ENCODE results near the gene AGXT. TPM values are rescaled to one million over a fixed set of nuclear protein-coding genes. Genes with fewer than 3 reads are reported as not detected.
"Not testable (repeated sequence)": the region's sequence is repeated elsewhere in the genome, so short reads cannot be mapped to it uniquely, and the experiment has no call there.

Gene AGXT
- total RNA-seq, 1 donor = not detected

- no peak for DNase-seq (ENCODE audit: low read depth in 2 of 3, low spot score in 2 of 3)
These were observed 29.2 kb upstream of the AGXT start for GRCh38 chr2:240839152-240840143.

- peak in 1 of 3 donors; percentile 50 for DNase-seq (ENCODE audit: low read depth in 2 of 3, low spot score in 2 of 3)
These were observed 28.1 kb upstream of the AGXT start for GRCh38 chr2:240840435-240841060.

GRCh38 chr2:240846309-240846708, 22.3 kb upstream of the AGXT start:
- not testable (repeated sequence) for DNase-seq (ENCODE audit: low read depth in 2 of 3, low spot score in 2 of 3)

GRCh38 chr2:240846873-240847595, 21.6 kb upstream of the AGXT start:
- DNase-seq (ENCODE audit: low read depth in 2 of 3, low spot score in 2 of 3) = no peak

GRCh38 chr2:240847817-240848216, 20.8 kb upstream of the AGXT start:
- no peak for DNase-seq (ENCODE audit: low read depth in 2 of 3, low spot score in 2 of 3)

- no peak for DNase-seq (ENCODE audit: low read depth in 2 of 3, low spot score in 2 of 3)
These were observed 19.5 kb upstream of the AGXT start for GRCh38 chr2:240848900-240849680.

GRCh38 chr2:240850026-240850425, 18.6 kb upstream of the AGXT start:
- no peak for DNase-seq (ENCODE audit: low read depth in 2 of 3, low spot score in 2 of 3)

- DNase-seq (ENCODE audit: low read depth in 2 of 3, low spot score in 2 of 3) = no peak
These were observed 17.9 kb upstream of the AGXT start for GRCh38 chr2:240850756-240851077.

GRCh38 chr2:240851078-240851991, 17.3 kb upstream of the AGXT start:
- DNase-seq (ENCODE audit: low read depth in 2 of 3, low spot score in 2 of 3) = peak; percentile 59 to 83 (median 72)

- no peak for DNase-seq (ENCODE audit: low read depth in 2 of 3, low spot score in 2 of 3)
These were observed 15.8 kb upstream of the AGXT start for GRCh38 chr2:240852671-240853314.

- DNase-seq (ENCODE audit: low read depth in 2 of 3, low spot score in 2 of 3) = no peak
These were observed 13.0 kb upstream of the AGXT start for GRCh38 chr2:240855670-240856069.

- no peak for DNase-seq (ENCODE audit: low read depth in 2 of 3, low spot score in 2 of 3)
These were observed 12.3 kb upstream of the AGXT start for GRCh38 chr2:240856151-240856980.

GRCh38 chr2:240857039-240858008, 11.3 kb upstream of the AGXT start:
- no peak for DNase-seq (ENCODE audit: low read depth in 2 of 3, low spot score in 2 of 3)

- DNase-seq (ENCODE audit: low read depth in 2 of 3, low spot score in 2 of 3) = no peak
These were observed 10.3 kb upstream of the AGXT start for GRCh38 chr2:240858321-240858720.

- DNase-seq (ENCODE audit: low read depth in 2 of 3, low spot score in 2 of 3) = no peak
These were observed 9.8 kb upstream of the AGXT start for GRCh38 chr2:240858871-240859270.

- no peak for DNase-seq (ENCODE audit: low read depth in 2 of 3, low spot score in 2 of 3)
These were observed 7.1 kb upstream of the AGXT start for GRCh38 chr2:240861547-240861946.

- no peak for DNase-seq (ENCODE audit: low read depth in 2 of 3, low spot score in 2 of 3)
These were observed 4.1 kb upstream of the AGXT start for GRCh38 chr2:240864475-240864874.

All from hematopoietic multipotent progenitor cell (in vitro differentiated cells).